NB4 (cell line): Measurements from ENCODE around the gene NXT1.

Experiments used
- DNase-seq: peaks from one replicate; pipeline ENCODE4 v3.0.0; 2010; ENCODE audit warnings: low read depth
- H3K4me3 ChIP-seq: one replicate; pipeline ENCODE4 v1.5.1; 2011; ENCODE audit warnings: mild to moderate bottlenecking, low read depth, low read length, moderate library complexity
- CTCF ChIP-seq: IDR thresholded peaks from one replicate; pipeline ENCODE4 v1.5.1; 2012; ENCODE audit warnings: low read depth, low read length
- MAX ChIP-seq: IDR thresholded peaks from 2 replicates; pipeline ENCODE4 v1.6.1; 2011; ENCODE audit warnings: low read depth, low read length
- MYC ChIP-seq: IDR thresholded peaks from 2 replicates; pipeline ENCODE4 v1.6.1; 2011; ENCODE audit warnings: low read depth, low read length
- POLR2A ChIP-seq: IDR thresholded peaks from 2 replicates; pipeline ENCODE4 v1.6.1; 2011; ENCODE audit warnings: mild to moderate bottlenecking; ENCODE audit not compliant: insufficient read length; ENCODE audit errors: extremely low read depth

The NXT1 gene

GRCh38 chr20:23374441-23374840 is 23.9 kb downstream of the NXT1 start:
- TF ChIP-seq MYC (no peak), CTCF (no peak), POLR2A (no peak), MAX (no peak)
- no peak for DNase-seq

GRCh38 chr20:23375827-23376226 is 25.2 kb downstream of the NXT1 start:
- no peak for TF ChIP-seq MYC
- TF ChIP-seq POLR2A = no peak
- TF ChIP-seq MAX = no peak
- no peak for TF ChIP-seq CTCF
- H3K4me3 ChIP-seq = no peak overlapping the region
- DNase-seq = no peak

More at GRCh38 chr20:23374441-23374840, 23.9 kb downstream of the NXT1 start:
- no peak overlapping the region for H3K4me3 ChIP-seq

- TF ChIP-seq POLR2A = no peak
- no peak for TF ChIP-seq MAX
- no peak for TF ChIP-seq CTCF
- no peak for TF ChIP-seq MYC
- H3K4me3 ChIP-seq = no peak overlapping the region
- no peak for DNase-seq
These were observed 29.2 kb downstream of the NXT1 start for GRCh38 chr20:23379772-23380171.

- no peak for DNase-seq
- H3K4me3 ChIP-seq = no peak overlapping the region
- TF ChIP-seq MAX = no peak
- TF ChIP-seq MYC = no peak
- no peak for TF ChIP-seq POLR2A
- no peak for TF ChIP-seq CTCF
These were observed 31.3 kb downstream of the NXT1 start for GRCh38 chr20:23381876-23382275.

GRCh38 chr20:23386304-23387117 is 35.9 kb downstream of the NXT1 start:
- H3K4me3 ChIP-seq = no peak overlapping the region
- TF ChIP-seq MAX = no peak
- TF ChIP-seq CTCF = no peak
- TF ChIP-seq MYC = no peak
- no peak for TF ChIP-seq POLR2A
- DNase-seq = no peak
